CD4-positive, alpha-beta T cell treated with Interleukin-12 subunit alpha and Interleukin-12 subunit beta, for 1 hour (primary cell): ENCODE results near the gene CDC42BPG.
"Not testable (repeated sequence)": the region's sequence is repeated elsewhere in the genome, so short reads cannot be mapped to it uniquely, and the experiment has no call there.

ENCODE experiments used
- DNase-seq: peaks from one replicate; pipeline ENCODE4 v3.0.0-alpha.2; 2020

CDC42BPG gene

GRCh38 chr11:64832467-64833197 lies 11.8 kb downstream of the CDC42BPG start:
- DNase-seq, result no peak

DNA sequence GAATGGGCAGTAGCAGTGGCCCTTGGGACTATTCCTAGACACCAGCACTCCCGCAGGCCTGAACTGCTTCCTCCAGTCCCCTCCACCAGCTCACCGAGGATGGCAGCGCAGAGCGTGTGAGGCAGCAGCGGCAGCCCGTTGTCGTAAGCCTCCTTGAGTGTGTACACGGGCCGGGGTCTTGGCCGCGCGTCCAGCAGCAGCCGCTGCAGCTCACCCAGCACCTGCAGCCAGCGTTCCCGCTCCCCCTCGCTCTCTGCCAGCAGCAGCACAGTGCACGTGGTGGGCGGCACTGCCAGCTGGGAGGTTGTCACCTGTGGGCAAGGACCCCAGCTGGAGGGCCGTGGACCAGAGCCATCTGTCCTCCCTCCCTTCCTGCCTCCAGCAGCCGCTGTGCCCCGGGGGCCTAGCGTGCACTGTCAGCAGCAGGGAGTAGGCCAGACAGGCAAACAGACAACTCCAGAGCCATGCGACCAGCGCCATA lies 13.0 kb downstream of the CDC42BPG start:
- no peak for DNase-seq

DNA sequence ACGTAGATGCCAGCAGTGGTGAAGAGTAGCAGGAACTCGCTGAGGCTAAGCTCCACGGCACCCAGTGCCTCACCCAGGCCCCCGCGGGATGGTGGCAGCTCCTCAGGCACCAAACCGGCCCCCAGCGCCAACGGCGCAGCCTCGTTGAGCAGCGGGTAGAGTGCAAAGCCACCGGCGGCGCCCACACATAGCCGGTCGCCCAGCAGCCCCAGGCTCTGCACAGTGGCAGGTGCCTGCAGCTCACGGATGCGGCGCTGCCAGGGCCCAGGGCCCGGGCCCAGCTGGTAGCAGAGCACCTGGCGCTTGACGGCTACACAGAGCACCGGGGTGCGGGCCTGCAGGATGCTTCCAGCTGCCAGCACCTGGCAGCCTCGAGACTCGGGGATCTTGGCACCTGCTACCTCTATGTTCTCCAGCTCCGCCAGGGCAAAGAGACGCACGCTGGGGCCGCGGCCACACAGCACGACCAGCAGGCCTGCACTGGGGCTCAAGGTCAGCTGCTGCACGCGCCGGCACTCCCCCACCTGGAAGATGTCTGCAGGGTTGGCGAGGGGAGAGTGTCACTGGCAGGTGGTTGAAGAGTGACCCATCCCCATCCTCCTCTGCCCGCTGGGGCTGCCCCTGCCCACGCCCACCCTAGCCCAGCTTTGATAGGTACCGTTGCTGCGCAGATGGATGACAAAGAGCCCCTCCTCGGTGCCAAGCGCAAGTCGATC lies 14.8 kb downstream of the CDC42BPG start:
- DNase-seq, result no peak

DNA sequence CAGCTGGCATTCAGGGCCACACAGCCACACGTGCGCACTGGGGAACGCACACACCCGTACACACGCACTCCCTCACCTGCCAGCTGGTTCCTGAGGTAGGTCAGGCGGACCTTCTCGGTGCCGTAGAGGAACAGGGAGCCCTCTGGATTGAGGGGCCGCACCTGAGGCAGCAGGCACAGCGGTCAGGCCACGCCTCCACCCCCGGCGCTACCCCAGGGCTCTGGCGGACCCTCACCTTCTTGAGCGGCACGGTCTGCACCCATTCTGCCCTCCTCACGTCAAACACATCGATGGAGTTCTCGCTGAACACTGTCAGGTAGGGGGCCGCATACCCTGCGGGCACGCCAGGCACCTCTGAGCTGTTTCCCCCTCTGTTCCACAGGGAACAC lies 17.0 kb downstream of the CDC42BPG start:
- no peak for DNase-seq

DNA sequence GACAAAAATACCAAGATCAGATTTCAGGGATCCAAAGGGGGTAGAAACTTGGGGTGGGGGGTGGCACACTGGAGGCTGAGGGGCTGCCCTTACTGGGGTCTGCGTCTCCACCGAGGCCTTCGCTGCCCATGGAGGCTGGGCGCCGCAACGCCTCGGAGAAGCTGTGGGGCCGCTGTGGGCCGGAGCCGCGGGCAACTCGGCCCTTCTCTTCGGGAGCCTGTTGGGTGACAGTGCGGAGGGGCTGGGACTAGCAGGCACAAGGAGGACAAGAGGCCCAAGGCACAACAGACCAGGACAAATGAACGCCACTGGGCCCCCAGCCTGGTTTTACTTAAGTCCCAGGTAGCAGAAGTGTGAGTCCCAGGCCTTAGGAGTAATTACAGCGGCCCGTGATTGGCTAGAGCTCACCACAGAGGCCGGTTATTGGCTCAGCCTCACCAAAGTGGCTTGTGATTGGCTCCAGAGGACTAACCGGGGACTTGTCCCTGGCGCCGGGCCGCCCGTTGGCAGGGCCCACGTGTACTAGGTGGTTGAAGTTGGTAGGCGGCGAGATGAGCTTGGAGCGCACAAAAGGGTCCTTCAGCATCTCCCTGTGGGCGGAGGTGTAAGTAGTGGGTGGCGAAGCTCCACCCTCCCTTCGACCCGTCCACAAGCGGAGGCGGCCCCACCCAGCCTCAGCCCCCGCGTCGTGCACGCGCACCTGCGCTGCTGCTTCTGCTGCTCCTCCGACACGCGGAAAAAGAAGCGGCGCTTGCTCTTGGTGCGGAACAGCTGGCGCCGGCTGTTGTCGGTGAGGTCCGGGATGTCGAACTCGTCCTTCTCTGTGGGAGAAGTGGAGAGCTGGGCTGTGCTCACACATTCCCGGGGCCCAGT lies 17.6 kb downstream of the CDC42BPG start:
- no peak for DNase-seq

GRCh38 chr11:64826062-64826461 lies 18.4 kb downstream of the CDC42BPG start:
- no peak for DNase-seq

DNA sequence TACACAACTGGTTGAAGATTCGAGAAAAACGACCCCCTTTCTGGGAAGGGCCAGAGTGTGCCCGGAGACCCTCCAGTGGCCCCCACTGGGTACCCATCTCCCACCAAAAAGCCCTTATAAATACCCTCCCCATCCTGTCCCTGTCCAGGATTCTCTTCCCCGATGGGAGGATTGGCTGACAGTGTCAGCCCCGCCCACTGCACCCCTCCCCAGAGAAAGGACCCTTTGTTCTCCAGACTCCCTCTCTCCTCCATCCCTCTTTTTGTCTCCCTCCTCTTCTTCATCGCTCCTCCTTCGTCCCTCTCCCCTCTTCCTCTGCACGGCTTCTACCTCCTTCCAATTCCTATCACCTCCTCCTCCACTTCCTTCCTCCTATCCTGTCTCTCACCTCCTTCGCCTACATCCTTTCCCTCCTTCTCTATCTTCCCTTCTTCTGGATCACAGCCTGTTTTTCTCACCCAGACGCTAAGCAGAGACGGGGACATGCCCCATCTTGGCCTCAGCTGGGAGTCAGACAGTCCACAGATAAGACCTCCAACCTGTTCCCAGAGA lies 20.8 kb downstream of the CDC42BPG start:
- no peak for DNase-seq

GRCh38 chr11:64817476-64817875 lies 27.0 kb downstream of the CDC42BPG start:
- DNase-seq, result no peak

DNA sequence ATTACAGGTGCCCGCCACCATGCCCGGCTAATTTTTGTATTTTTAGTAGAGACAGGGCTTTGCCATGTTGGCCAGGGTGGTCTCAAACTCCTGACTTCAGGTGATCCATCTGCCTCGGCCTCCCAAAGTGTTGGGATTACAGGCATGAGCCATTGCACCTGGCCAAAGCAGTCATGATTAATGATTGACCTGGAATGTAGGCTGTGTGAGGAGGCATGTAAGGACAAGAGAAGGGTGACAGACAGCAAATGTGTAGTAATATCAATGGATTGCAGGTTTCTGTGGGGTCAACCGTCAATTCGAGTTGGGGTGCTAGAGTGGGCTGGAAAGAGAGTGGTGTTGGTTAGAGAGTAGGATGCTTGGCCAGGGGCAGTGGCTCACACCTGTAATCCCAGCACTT lies 29.0 kb downstream of the CDC42BPG start:
- not testable (repeated sequence) for DNase-seq

DNA sequence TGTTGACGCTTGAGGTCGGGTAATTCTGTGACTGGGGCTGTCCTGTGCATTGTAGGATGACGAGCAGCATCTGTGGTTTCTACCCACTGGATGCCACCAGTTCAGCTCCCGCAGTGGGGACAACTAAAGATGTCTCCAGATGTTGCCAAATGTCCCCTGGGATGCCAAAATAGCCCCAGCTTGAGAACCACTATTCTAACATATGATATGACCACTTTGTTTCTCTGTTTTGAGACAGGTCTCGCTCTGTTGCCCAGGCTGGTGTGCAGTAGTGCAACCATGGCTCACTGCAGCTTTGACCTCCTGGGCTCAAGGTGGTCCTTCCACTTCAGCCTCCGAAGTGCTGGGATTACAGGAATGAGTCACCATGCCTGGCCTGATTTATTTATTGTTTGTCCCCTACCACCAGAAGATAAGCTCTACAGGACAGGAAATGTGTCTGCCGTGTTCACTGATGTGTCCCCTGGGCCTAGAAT lies 29.7 kb downstream of the CDC42BPG start:
- DNase-seq, result no peak

GRCh38 chr11:64813826-64814225 lies 30.6 kb downstream of the CDC42BPG start:
- no peak for DNase-seq

GRCh38 chr11:64810891-64811272 lies 33.6 kb downstream of the CDC42BPG start:
- peak; percentile 58 for DNase-seq

GRCh38 chr11:64810271-64810890 lies 34.1 kb downstream of the CDC42BPG start, which contains the start of gene MEN1:
Gene MEN1, minus strand, starts transcription at chr11:64810551. Its CDS starts 442 bp downstream, at chr11:64810109.
- peak; percentile 79 for DNase-seq

DNA sequence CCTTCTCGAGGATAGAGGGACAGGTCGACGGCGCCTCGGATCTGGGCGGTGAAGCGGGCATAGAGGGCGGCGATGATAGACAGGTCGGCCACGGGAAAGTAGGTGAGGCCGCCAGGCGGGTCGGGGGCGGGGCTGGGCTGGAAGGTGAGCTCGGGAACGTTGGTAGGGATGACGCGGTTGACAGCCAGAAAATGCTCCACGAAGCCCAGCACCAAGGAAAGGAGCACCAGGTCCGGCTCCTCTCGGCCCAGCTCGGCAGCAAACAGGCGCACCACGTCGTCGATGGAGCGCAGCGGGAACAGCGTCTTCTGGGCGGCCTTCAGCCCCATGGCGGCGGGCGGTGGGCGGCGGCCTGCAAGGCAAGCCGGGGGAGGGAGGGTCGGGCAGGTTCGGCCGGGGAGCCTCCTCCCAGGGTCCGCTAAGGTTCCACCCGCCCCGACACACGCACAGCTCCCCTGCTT lies 34.6 kb downstream of the CDC42BPG start:
- peak; percentile 20 for DNase-seq

DNA sequence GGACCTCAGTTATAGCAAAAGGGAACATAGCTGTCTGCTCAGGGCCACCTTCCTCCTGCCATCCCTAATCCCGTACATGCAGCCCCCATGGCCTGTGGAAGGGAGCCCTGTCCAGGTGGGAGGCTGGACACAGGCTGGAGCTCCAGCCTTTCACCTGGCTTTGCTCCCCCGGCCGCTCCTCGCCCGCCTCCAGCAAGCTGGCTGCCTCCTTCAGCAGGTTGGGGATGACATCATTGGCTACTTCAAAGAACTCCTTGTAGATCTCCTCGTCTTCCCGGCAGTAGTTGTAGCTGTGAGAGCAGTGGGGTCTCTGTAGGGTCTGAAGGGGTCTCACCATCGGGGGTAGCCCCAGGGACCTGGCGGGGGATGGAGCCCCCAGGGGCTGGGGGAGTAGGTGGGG lies 39.0 kb downstream of the CDC42BPG start:
- no peak for DNase-seq

DNA sequence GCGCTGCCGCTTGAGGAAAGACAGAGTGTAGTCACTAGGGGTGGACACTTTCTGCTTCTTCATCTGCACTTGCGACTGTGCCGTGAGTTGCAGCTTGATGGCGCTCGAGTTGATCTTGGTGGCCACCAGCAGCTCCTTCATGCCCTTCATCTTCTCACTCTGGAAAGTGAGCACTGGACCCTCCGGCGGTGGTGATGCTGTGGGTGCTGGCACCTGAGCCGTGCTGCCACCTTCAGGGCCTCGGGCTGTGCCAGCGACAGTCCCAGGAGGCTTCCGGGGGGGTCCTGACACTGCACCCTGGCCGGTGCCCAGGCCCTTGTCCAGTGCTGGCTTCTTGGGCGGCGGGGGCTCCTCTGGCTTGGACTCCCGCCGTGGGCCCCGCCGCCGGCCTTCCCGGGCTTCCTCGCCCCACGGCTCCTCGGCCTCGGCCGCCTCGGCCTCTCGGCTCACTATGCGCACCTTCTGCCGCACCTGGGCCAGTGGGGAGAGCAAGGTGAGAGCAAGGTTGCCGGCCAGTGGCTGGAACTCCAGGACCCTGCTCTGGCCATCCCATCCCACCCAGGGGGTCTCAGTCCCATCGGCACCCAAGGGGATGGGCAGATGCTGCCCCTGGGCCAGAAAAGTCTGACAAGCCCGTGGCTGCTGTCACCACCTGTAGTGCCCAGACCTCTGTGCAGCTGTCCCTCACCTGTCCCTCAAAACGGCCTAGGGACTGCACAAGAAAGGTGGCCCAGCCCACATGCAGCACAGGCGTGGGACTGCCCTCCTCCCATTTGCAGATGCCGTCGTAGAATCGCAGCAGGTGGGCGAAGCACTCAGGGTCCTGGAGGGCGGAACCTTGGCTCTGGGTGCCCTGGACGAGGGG lies 39.9 kb downstream of the CDC42BPG start:
- no peak for DNase-seq

DNA sequence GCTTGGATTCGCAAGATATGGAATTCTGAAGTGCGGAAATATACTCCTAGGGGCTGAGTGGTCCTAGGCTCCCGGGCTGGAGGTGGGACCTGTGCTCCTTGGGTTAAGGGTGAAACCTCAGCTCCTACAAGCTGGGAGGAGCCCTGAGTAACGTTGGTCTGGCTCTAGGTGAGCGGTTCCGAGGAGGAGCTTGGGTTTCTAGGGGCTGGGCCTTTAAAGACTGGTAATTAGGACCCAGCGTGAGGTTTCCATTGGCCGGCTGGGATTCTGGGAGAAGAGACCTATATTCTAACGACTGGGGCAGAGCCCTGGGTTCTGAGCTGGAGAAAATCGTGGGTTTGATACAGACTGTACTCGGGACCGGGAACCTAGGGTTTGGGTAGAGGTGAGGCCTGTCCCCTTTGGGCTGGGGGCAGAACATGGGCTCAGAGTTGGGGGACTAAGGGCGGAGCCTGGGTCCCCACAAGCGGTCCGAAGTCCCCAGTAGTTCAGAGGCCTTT lies 40.6 kb downstream of the CDC42BPG start:
- peak; percentile 21 for DNase-seq

DNA sequence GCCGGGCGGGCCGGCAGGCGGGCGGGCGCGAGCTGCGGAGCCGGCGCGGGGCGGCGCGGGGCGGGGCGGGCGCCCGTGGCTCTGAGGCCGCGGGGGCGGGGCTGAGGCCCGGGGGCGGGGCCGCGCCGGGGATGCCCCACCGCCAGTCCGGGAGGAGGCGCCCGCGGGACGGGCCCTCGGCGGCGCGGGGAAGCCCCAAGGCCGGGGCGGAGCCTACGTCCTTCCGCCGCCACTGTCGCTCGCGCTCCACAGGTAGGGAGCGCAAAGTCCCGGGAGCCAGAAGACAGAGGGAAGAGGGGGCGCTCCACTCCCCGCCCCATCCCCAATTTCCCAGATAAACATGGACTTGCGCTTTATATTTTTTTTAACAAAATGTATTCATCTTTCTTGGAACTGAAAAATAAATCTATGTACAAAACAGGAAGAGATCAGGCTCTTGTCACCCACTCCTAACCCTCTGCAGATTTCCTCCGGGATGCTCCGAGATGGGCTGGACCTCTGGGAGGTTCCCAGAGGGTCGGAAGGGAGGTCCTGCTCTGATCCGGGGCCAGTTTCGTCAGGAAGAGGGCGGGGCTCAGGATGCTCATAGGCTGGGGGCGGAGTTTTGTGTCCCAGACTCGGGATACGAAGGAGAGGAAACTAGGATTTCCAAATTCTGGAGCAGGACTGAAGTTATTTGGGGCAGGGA lies 41.2 kb downstream of the CDC42BPG start, which contains the start of gene MAP4K2:
Gene MAP4K2 (minus strand): TSS at position 57 of the 688 bp plus-strand sequence. CDS start 65 bp downstream, outside the sequence.
- DNase-seq, result peak; percentile 92

DNA sequence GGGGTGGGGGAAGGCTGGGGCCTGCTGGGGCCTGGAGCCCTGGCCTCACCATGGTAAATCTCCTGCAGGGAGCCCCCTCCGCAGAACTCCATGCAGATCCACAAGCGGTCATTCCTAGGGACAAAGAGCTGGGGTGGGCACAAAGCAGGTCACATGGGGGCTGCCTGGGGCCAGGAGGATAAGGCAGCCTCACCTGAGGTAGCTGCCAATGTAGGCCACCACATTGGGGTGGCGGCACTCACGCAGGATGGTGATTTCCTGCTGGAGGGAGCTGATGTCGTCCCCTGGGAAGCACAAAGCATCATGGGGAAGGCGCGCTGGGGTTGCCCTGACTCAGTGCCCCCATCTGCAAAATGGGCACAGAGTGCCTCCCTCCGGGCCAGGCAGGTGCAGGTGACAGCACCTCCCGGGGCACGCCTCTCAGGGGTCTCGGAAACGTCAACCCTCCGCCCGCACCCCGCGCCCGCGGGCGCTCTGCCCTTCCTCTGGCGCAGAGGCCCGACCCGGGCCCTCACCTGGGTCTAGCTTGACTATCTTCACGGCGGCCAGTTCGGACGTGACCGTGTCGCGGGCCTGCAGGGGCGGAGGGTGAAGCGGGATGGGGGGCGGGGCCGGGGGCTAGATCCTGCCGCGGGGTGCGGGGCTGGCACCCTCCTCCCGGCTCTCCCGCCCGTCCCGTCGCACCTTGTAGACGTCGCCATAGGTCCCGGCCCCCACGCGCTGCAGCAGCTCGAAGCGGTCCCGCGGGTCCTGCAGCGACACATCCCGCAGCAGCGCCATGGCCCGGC lies 41.9 kb downstream of the CDC42BPG start:
- peak; percentile 49 for DNase-seq
